HG03045 (cell line): ENCODE results near the gene C12orf43.

Experiments
- ATAC-seq: cut with Tn5 transposase; IDR thresholded peaks from one replicate; pipeline ENCODE4 v1.9.1; 2021; ENCODE audit warnings: mild to moderate bottlenecking, moderate library complexity; ENCODE audit not compliant: unreplicated experiment

C12orf43 gene

GRCh38 chr12:120999191-121000120, 16.8 kb downstream of the C12orf43 start:
- ATAC-seq, result no peak

GRCh38 chr12:120998435-120998834, 17.9 kb downstream of the C12orf43 start:
- ATAC-seq, result no peak

GRCh38 chr12:120997448-120997847, 18.8 kb downstream of the C12orf43 start:
- ATAC-seq, result no peak

GRCh38 chr12:120996133-120996746, 20.0 kb downstream of the C12orf43 start:
- no peak for ATAC-seq

GRCh38 chr12:120994589-120995337, 21.5 kb downstream of the C12orf43 start:
- no peak for ATAC-seq

GRCh38 chr12:120994059-120994458, 22.2 kb downstream of the C12orf43 start:
- ATAC-seq, result no peak

GRCh38 chr12:120993496-120993895, 22.8 kb downstream of the C12orf43 start:
- no peak for ATAC-seq

- no peak for ATAC-seq
Measured at GRCh38 chr12:120992989-120993388, 23.3 kb downstream of the C12orf43 start.

GRCh38 chr12:120991965-120992364, 24.3 kb downstream of the C12orf43 start:
- ATAC-seq, result no peak

GRCh38 chr12:120990487-120991055, 25.7 kb downstream of the C12orf43 start:
- no peak for ATAC-seq

GRCh38 chr12:120989687-120990086, 26.6 kb downstream of the C12orf43 start:
- no peak for ATAC-seq

GRCh38 chr12:120988658-120989057, 27.6 kb downstream of the C12orf43 start:
- no peak for ATAC-seq

GRCh38 chr12:120988234-120988633, 28.1 kb downstream of the C12orf43 start:
- no peak for ATAC-seq

- ATAC-seq, result no peak
Measured at GRCh38 chr12:120984351-120984898, 31.9 kb downstream of the C12orf43 start.

- ATAC-seq, result no peak
Measured at GRCh38 chr12:120983759-120984158, 32.5 kb downstream of the C12orf43 start.

GRCh38 chr12:120982659-120983058, 33.6 kb downstream of the C12orf43 start:
- ATAC-seq, result no peak

GRCh38 chr12:120981407-120981941, 34.8 kb downstream of the C12orf43 start:
- ATAC-seq, result no peak

GRCh38 chr12:120980800-120981368, 35.4 kb downstream of the C12orf43 start:
- ATAC-seq, result no peak

- no peak for ATAC-seq
Measured at GRCh38 chr12:120979862-120980696, 36.2 kb downstream of the C12orf43 start.
